Upper lobe of right lung (tissue), 1 donor: Measurements from ENCODE around the gene ADCY2. TPM values are rescaled to one million over a fixed set of nuclear protein-coding genes. Genes with fewer than 3 reads are reported as not detected.

Experiments
- ATAC-seq: fragments of 200-7000 bp; cut with Tn5 transposase; one replicate; pipeline ENCODE4 v1.9.1; 2020; ENCODE audit warnings: mild to moderate bottlenecking, moderate library complexity
- DNase-seq: peaks from one replicate; pipeline ENCODE4 v3.0.0-alpha.2; 2020
- H3K27ac ChIP-seq: fragments of 200-600 bp; one replicate; pipeline ENCODE4 v1.8.0; 2022
- H3K27me3 ChIP-seq: fragments of 200-600 bp; one replicate; pipeline ENCODE4 v1.8.0; 2022; ENCODE audit warnings: mild to moderate bottlenecking
- H3K36me3 ChIP-seq: fragments of 200-600 bp; one replicate; pipeline ENCODE4 v1.8.0; 2022
- H3K4me1 ChIP-seq: fragments of 200-600 bp; one replicate; pipeline ENCODE4 v1.8.0; 2022
- H3K4me3 ChIP-seq: fragments of 200-600 bp; one replicate; pipeline ENCODE4 v1.8.0; 2022; ENCODE audit warnings: mild to moderate bottlenecking
- H3K9me3 ChIP-seq: fragments of 200-600 bp; one replicate; pipeline ENCODE4 v1.8.0; 2022
- CTCF ChIP-seq: fragments of 200-600 bp; IDR thresholded peaks from one replicate; pipeline ENCODE4 v1.8.0; 2022; ENCODE audit warnings: antibody characterized with exemption
- intact Hi-C: fragments of 100-400 bp; cut with DNase I; formaldehyde crosslinking; loops from one replicate; pipeline ENCODE4 v1.11.0; 2022
- total RNA-seq: library from RNA; stranded (reverse); fragmentation: NEBNext Ultra II Directional; extraction: Animal tissue kit (Norgen Biotek cat#: 25700); gene quantifications from one replicate; pipeline ENCODE4 v1.2.1, GENCODE V29; 2021
- donor health status: DM: no; HTN: yes; CAD: no; lungs with severe emphysema.

ADCY2 gene
- total RNA-seq, 1 donor from 2014 or later: 0.17 TPM

- no peaks in the 10 kb centered on the region for H3K9me3 ChIP-seq
- intact Hi-C loops: no loop called here
- no peak overlapping the region for H3K4me3 ChIP-seq
- H3K36me3 ChIP-seq: no peaks in the 10 kb centered on the region
- H3K27me3 ChIP-seq: no peaks in the 10 kb centered on the region
- no peak overlapping the region for H3K27ac ChIP-seq
- no peak for ATAC-seq
- no peak for DNase-seq
- H3K4me1 ChIP-seq: no peaks in the 10 kb centered on the region
- TF ChIP-seq CTCF: no peak
These were observed 272.7 kb downstream of the ADCY2 start for GRCh38 chr5:7668627-7669026.

- DNase-seq (no peak), ATAC-seq (no peak)
- Histone ChIP-seq H3K4me1 (no peaks in the 10 kb centered on the region), H3K4me3 (no peak overlapping the region), H3K9me3 (no peaks in the 10 kb centered on the region), H3K27ac (no peak overlapping the region), H3K27me3 (no peaks in the 10 kb centered on the region), H3K36me3 (no peaks in the 10 kb centered on the region)
- intact Hi-C loops: no loop called here
- TF ChIP-seq CTCF: no peak
These were observed 275.5 kb downstream of the ADCY2 start for GRCh38 chr5:7671381-7671993.

GRCh38 chr5:7673658-7674057 lies 277.7 kb downstream of the ADCY2 start:
- intact Hi-C loops: no loop called here
- Histone ChIP-seq H3K27me3 (no peaks in the 10 kb centered on the region), H3K9me3 (no peaks in the 10 kb centered on the region), H3K4me1 (no peaks in the 10 kb centered on the region), H3K36me3 (no peaks in the 10 kb centered on the region), H3K27ac (no peak overlapping the region), H3K4me3 (no peak overlapping the region)
- no peak for TF ChIP-seq CTCF
- no peak for DNase-seq
- no peak for ATAC-seq

- ATAC-seq (no peak), DNase-seq (no peak)
- TF ChIP-seq CTCF: no peak
- no peak overlapping the region for H3K4me3 ChIP-seq
- no peaks in the 10 kb centered on the region for H3K27me3 ChIP-seq
- H3K9me3 ChIP-seq: no peaks in the 10 kb centered on the region
- no peaks in the 10 kb centered on the region for H3K36me3 ChIP-seq
- no peak overlapping the region for H3K27ac ChIP-seq
- no peaks in the 10 kb centered on the region for H3K4me1 ChIP-seq
- intact Hi-C loops: no loop called here
These were observed 280.5 kb downstream of the ADCY2 start for GRCh38 chr5:7676455-7676854.

GRCh38 chr5:7678030-7678429 lies 282.1 kb downstream of the ADCY2 start:
- Histone ChIP-seq H3K27me3 (no peaks in the 10 kb centered on the region), H3K4me1 (no peaks in the 10 kb centered on the region), H3K4me3 (no peak overlapping the region), H3K9me3 (no peaks in the 10 kb centered on the region), H3K27ac (no peak overlapping the region), H3K36me3 (no peaks in the 10 kb centered on the region)
- ATAC-seq (no peak), DNase-seq (no peak)
- TF ChIP-seq CTCF: no peak
- intact Hi-C loops: no loop called here

GRCh38 chr5:7679663-7680062 lies 283.7 kb downstream of the ADCY2 start:
- Histone ChIP-seq H3K36me3 (no peaks in the 10 kb centered on the region), H3K9me3 (no peaks in the 10 kb centered on the region), H3K4me1 (no peaks in the 10 kb centered on the region), H3K27ac (no peak overlapping the region), H3K27me3 (no peaks in the 10 kb centered on the region), H3K4me3 (no peak overlapping the region)
- ATAC-seq: no peak
- TF ChIP-seq CTCF: no peak
- DNase-seq: no peak
- intact Hi-C loops: no loop called here
